ENCODE results near the gene DENND6B.

The DENND6B gene

DNA sequence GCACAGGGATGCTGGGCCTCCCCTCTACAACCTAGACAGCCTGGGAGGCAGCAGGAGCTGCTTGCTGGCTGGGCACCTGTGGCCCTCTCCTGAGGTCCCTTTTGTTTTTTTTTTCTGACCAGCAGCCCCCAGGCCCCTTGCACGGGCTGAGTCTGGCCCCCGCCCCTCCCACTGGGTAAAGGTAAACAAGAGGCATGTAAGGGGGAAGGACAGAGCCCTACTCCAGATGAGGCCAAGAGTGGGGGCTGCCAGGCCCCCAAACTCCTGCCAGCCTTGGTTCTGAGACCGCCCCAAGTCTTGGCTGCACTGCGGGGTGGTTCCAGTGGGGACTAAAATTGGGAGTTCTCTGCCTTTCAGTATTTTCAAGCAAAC lies 28.6 kb downstream of the DENND6B start:
- Histone ChIP-seq H2AFZ (ENCODE audit: low read length) (no peak overlapping the region), H3K4me3 (ENCODE audit: low read length) (no peak overlapping the region), H3K79me2 (ENCODE audit: low read length) (peaks cover 14% of the 10 kb centered on the region; the same call in 1 of the 2 replicates), H3K36me3 (replicated peaks; ENCODE audit: insufficient read depth, low read length) (no peaks in the 10 kb centered on the region), H3K4me1 (ENCODE audit: low read length) (no peaks in the 10 kb centered on the region), H3F3A (ENCODE audit: insufficient read depth, low read length) (no peaks in the 10 kb centered on the region), H3K9me2 (replicated peaks; ENCODE audit: insufficient read depth, low read length) (no peaks in the 10 kb centered on the region), H3K4me2 (ENCODE audit: low read depth, low read length) (no peak overlapping the region), H3K9ac (ENCODE audit: low read length) (no peak overlapping the region), H3K9me3 (replicated peaks; ENCODE audit: insufficient read depth, low read length) (no peaks in the 10 kb centered on the region), H3K27ac (ENCODE audit: low read length) (no peak overlapping the region), H3K27me3 (replicated peaks; ENCODE audit: insufficient read depth, low read length) (no peaks in the 10 kb centered on the region), H4K20me1 (ENCODE audit: insufficient read depth, low read length) (no peaks in the 10 kb centered on the region)
- DNase-seq, result no peak
- TF ChIP-seq, protein P1, sequence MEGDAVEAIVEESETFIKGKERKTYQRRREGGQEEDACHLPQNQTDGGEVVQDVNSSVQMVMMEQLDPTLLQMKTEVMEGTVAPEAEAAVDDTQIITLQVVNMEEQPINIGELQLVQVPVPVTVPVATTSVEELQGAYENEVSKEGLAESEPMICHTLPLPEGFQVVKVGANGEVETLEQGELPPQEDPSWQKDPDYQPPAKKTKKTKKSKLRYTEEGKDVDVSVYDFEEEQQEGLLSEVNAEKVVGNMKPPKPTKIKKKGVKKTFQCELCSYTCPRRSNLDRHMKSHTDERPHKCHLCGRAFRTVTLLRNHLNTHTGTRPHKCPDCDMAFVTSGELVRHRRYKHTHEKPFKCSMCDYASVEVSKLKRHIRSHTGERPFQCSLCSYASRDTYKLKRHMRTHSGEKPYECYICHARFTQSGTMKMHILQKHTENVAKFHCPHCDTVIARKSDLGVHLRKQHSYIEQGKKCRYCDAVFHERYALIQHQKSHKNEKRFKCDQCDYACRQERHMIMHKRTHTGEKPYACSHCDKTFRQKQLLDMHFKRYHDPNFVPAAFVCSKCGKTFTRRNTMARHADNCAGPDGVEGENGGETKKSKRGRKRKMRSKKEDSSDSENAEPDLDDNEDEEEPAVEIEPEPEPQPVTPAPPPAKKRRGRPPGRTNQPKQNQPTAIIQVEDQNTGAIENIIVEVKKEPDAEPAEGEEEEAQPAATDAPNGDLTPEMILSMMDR (IDR thresholded peaks at IDR 0.05; ENCODE audit: low read length), result no peak
- no peak for TF ChIP-seq EZH2phosphoT487 (IDR thresholded peaks at IDR 0.05; ENCODE audit: low read length)
- TF ChIP-seq EZH2 (optimal IDR thresholded peaks at IDR 0.05; ENCODE audit: low read depth, low read length), result no peak

DNA sequence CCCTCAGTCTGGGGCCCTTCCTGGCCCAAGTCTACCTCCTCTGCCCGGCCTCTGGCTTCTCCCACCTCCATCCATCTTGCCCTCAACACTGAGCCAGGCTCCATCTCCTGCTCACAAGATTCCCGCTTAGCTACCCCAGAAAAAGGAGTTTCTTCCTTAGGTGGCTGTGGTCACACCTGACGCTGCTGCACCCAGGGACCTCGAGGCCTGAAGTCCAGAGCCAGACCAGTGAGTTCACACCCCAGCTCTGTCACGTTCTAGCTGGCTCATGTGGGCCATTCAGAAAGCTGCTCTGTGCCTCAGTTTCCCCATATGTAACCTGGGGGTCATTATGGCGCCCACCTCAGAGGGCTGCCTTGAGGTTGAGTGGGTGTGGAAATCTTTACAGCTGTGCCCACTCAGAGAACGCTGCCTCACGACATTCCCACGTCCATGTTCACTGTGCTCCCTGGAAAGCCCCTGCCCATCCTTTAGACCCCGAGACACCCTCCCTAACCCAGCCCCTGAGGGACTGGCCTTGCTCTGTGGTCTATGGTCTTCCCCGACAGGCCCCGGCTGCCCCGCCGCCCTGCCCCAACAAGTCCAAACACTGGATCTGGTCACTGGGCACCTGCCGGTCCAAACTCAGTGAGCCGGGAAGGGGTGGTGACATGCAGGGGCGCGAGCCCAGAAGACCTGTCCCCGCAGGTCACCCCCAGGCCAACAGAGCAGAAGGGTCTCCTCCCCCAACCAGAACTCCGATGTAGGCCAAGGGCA lies 29.1 kb downstream of the DENND6B start:
- no peaks in the 10 kb centered on the region for H3K9me3 ChIP-seq (replicated peaks; ENCODE audit: insufficient read depth, low read length)
- no peak overlapping the region for H3K4me2 ChIP-seq (ENCODE audit: low read depth, low read length)
- H3K9me2 ChIP-seq (replicated peaks; ENCODE audit: insufficient read depth, low read length), result no peaks in the 10 kb centered on the region
- peaks cover 17% of the 10 kb centered on the region; the same call in 1 of the 2 replicates for H3K79me2 ChIP-seq (ENCODE audit: low read length)
- H3K27me3 ChIP-seq (replicated peaks; ENCODE audit: insufficient read depth, low read length), result no peaks in the 10 kb centered on the region
- no peak overlapping the region for H3K4me3 ChIP-seq (ENCODE audit: low read length)
- no peaks in the 10 kb centered on the region for H3K4me1 ChIP-seq (ENCODE audit: low read length)
- no peaks in the 10 kb centered on the region for H3K36me3 ChIP-seq (replicated peaks; ENCODE audit: insufficient read depth, low read length)
- no peak overlapping the region for H3K9ac ChIP-seq (ENCODE audit: low read length)
- no peak overlapping the region for H2AFZ ChIP-seq (ENCODE audit: low read length)
- no peak overlapping the region for H3K27ac ChIP-seq (ENCODE audit: low read length)
- H4K20me1 ChIP-seq (ENCODE audit: insufficient read depth, low read length), result no peaks in the 10 kb centered on the region
- TF ChIP-seq EZH2 (optimal IDR thresholded peaks at IDR 0.05; ENCODE audit: low read depth, low read length) (no peak), EZH2phosphoT487 (IDR thresholded peaks at IDR 0.05; ENCODE audit: low read length) (no peak)
- TF ChIP-seq, protein P1 (IDR thresholded peaks at IDR 0.05; ENCODE audit: low read length), result no peak
- no peak for DNase-seq
- H3F3A ChIP-seq (ENCODE audit: insufficient read depth, low read length), result no peaks in the 10 kb centered on the region

DNA sequence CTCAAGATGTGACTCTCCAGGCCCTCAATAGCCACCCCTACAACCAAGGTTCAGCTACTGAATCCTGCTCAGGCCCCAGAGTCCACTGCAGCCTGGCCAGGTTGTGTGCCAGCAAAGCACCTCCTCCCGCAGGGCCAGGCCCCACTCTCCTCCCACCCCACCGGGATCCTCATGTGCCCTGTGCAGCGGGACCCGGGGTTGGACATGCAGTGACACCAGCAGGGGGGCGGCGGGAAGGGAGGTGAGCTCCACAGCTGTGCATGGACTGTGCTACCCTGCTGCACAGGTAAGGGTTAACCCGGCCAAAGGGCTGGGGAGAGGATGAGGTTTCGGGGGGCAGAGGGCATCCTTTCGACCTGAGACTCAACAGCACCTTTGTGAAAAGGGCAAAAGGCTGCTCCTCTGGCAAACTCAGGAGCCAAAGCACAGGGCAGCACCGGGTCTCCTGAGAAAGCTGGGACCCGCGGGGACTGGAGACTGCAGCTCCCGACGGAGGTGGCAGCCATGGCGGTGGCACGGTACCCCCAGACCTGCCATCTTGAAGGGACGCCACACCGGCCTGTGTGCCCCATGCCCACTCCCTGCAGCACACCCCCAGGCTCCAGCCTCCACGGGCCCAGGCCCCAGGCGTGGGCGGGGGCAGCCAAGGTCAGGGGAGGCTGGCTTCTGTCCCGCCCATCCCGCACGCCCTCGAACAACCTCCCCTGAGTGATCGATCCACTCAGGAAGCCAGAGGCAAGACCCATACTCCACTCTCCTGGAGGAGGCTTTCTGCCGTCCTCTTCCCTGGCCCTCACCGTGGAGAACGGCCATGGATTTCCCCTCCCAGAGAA lies 29.9 kb downstream of the DENND6B start:
- Histone ChIP-seq H4K20me1 (ENCODE audit: insufficient read depth, low read length) (no peaks in the 10 kb centered on the region), H3K79me2 (ENCODE audit: low read length) (peaks cover 18% of the 10 kb centered on the region; the same call in 1 of the 2 replicates), H3K27me3 (replicated peaks; ENCODE audit: insufficient read depth, low read length) (no peaks in the 10 kb centered on the region), H3K4me2 (ENCODE audit: low read depth, low read length) (no peak overlapping the region), H3K27ac (ENCODE audit: low read length) (no peak overlapping the region), H3K36me3 (replicated peaks; ENCODE audit: insufficient read depth, low read length) (no peaks in the 10 kb centered on the region), H3K9me3 (replicated peaks; ENCODE audit: insufficient read depth, low read length) (no peaks in the 10 kb centered on the region), H3K4me1 (ENCODE audit: low read length) (no peaks in the 10 kb centered on the region), H3K4me3 (ENCODE audit: low read length) (no peak overlapping the region), H3K9ac (ENCODE audit: low read length) (no peak overlapping the region), H3F3A (ENCODE audit: insufficient read depth, low read length) (no peaks in the 10 kb centered on the region), H3K9me2 (replicated peaks; ENCODE audit: insufficient read depth, low read length) (no peaks in the 10 kb centered on the region), H2AFZ (ENCODE audit: low read length) (no peak overlapping the region)
- DNase-seq, result no peak
- no peak for TF ChIP-seq EZH2phosphoT487 (IDR thresholded peaks at IDR 0.05; ENCODE audit: low read length)
- no peak for TF ChIP-seq EZH2 (optimal IDR thresholded peaks at IDR 0.05; ENCODE audit: low read depth, low read length)
- TF ChIP-seq, protein P1 (IDR thresholded peaks at IDR 0.05; ENCODE audit: low read length), result no peak

Measured in MM.1S (cell line).